Stimulated activated CD8-positive, alpha-beta memory T cell treated with anti-CD3 and anti-CD28 coated beads, Interleukin-15, amount 100 ng/mL, for 48 hours (primary cell): ENCODE data around the gene NFATC1.

Source experiments
- DNase-seq, 2 donors: peaks; one replicate each; pipeline ENCODE4 v3.0.0-alpha.2; 2020; ENCODE audit warnings: low read depth in 2 of 2

The NFATC1 gene

GRCh38 chr18:79521416-79522205 is 125.9 kb downstream of the NFATC1 start:
- DNase-seq: no peak

- peak; percentile 53 to 66 for DNase-seq
Observed at GRCh38 chr18:79522451-79523205, 126.9 kb downstream of the NFATC1 start.

- peak in 1 of 2 donors; percentile 70 for DNase-seq
Observed at GRCh38 chr18:79523206-79523735, 127.5 kb downstream of the NFATC1 start.

GRCh38 chr18:79523736-79524180 is 128.0 kb downstream of the NFATC1 start:
- DNase-seq: peak; percentile 67 to 76

- DNase-seq: peak; percentile 65 to 70
Observed at GRCh38 chr18:79524181-79525078, 128.7 kb downstream of the NFATC1 start.

- no peak for DNase-seq
Observed at GRCh38 chr18:79525556-79526467, 130.1 kb downstream of the NFATC1 start.

GRCh38 chr18:79526468-79527460 is 131.0 kb downstream of the NFATC1 start:
- no peak for DNase-seq

- no peak for DNase-seq
Observed at GRCh38 chr18:79527656-79528315, 132.1 kb downstream of the NFATC1 start.

GRCh38 chr18:79528316-79528695 is 132.6 kb downstream of the NFATC1 start:
- DNase-seq: no peak

- DNase-seq: peak; percentile 46 to 57
Observed at GRCh38 chr18:79528846-79529245, 133.1 kb downstream of the NFATC1 start.

GRCh38 chr18:79529296-79529695 is 133.6 kb downstream of the NFATC1 start:
- no peak for DNase-seq

GRCh38 chr18:79529991-79530390 is 134.3 kb downstream of the NFATC1 start:
- no peak for DNase-seq

GRCh38 chr18:79530821-79531220 is 135.1 kb downstream of the NFATC1 start:
- no peak for DNase-seq

GRCh38 chr18:79531386-79531785 is 135.7 kb downstream of the NFATC1 start:
- DNase-seq: no peak

GRCh38 chr18:79531926-79532312 is 136.2 kb downstream of the NFATC1 start:
- no peak for DNase-seq

GRCh38 chr18:79532313-79533007 is 136.7 kb downstream of the NFATC1 start:
- no peak for DNase-seq

GRCh38 chr18:79533146-79533545 is 137.4 kb downstream of the NFATC1 start:
- no peak for DNase-seq

GRCh38 chr18:79533591-79533990 is 137.9 kb downstream of the NFATC1 start:
- DNase-seq: no peak
